Endothelial cell of umbilical vein (primary cell): ENCODE measurements around the gene TRAPPC3L. TPM values are rescaled to one million over a fixed set of nuclear protein-coding genes. Genes with fewer than 3 reads are reported as not detected.

Experiments used
- BruUV-seq: library from RNA; stranded (reverse); fragments of 400-500 nt; replicated peaks from 2 replicates; lab custom pipeline; 2021; lab: Mats Ljungman, UMichigan
- CTCF ChIA-PET: fragments of 300-600, 350-600 bp; sonication (Branson Sonifier 250); formaldehyde crosslinking; loops from one replicate; lab custom pipeline; 2021; ENCODE audit warnings: antibody characterized with exemption, inconsistent platforms; lab: Charles Lee
- POLR2A ChIA-PET: fragments of 300-600, 350-600 bp; sonication (Branson Sonifier 250); formaldehyde crosslinking; loops from one replicate; lab custom pipeline; 2021; ENCODE audit warnings: antibody characterized with exemption, inconsistent platforms; lab: Charles Lee
- DNase-seq: peaks from one replicate; pipeline ENCODE4 v3.0.0-alpha.2; 2011; ENCODE audit warnings: low read depth, low spot score
- FAIRE-seq: peaks from 2 replicates; lab custom pipeline; 2011; peaks lifted over from hg19 to GRCh38; lab: Jason Lieb, UNC
- H2AFZ ChIP-seq: 2 replicates; pipeline ENCODE4 v1.6.0; 2012; ENCODE audit warnings: low read depth, low read length, control low read depth, inconsistent platforms
- H3K27ac ChIP-seq: 2 replicates; pipeline ENCODE4 v1.5.1; 2011; ENCODE audit warnings: low read depth, mild to moderate bottlenecking, control low read depth, low read length, moderate library complexity; ENCODE audit not compliant: insufficient read depth
- H3K27me3 ChIP-seq, 2 experiments: 2 replicates each; pipeline versions ENCODE4 v1.6.0 to v1.6.1; 2011; ENCODE audit warnings: low read length in 2 of 2, mixed read lengths in 1 of 2; ENCODE audit not compliant: control insufficient read depth in 2 of 2, insufficient read depth in 2 of 2
- H3K36me3 ChIP-seq, 2 experiments: 2 replicates in 1 of 2; 3 replicates in 1 of 2; pipeline ENCODE4 v1.5.1; 2011; ENCODE audit warnings: low read length in 2 of 2, mild to moderate bottlenecking in 1 of 2, moderate library complexity in 1 of 2; ENCODE audit not compliant: control insufficient read depth in 2 of 2, insufficient read depth in 2 of 2; ENCODE audit errors: extremely low read depth in 1 of 2
- H3K4me1 ChIP-seq: 3 replicates; pipeline ENCODE4 v1.5.1; 2011; ENCODE audit warnings: mild to moderate bottlenecking, low read length; ENCODE audit not compliant: control insufficient read depth, insufficient read depth; ENCODE audit errors: extremely low read depth
- H3K4me2 ChIP-seq: 2 replicates; pipeline ENCODE4 v1.6.1; 2011; ENCODE audit warnings: low read length, control low read depth, mixed read lengths; ENCODE audit not compliant: insufficient read depth
- H3K4me3 ChIP-seq, 3 experiments: fragments of 200-600 bp in 1 of 3; sonication (generic), shearing (Covaris generic) in 1 of 3; replicated peaks in 1 of 3; 2 replicates each; pipeline ENCODE4 v1.5.1; 2011 to 2016; ENCODE audit warnings: control low read depth in 3 of 3, low read length in 3 of 3, mild to moderate bottlenecking in 2 of 3, inconsistent platforms in 1 of 3, low read depth in 1 of 3, moderate library complexity in 1 of 3; ENCODE audit not compliant: insufficient read depth in 1 of 3
- H3K79me2 ChIP-seq: 2 replicates; pipeline ENCODE4 v1.6.0; 2012; ENCODE audit warnings: low read length, inconsistent platforms; ENCODE audit not compliant: control insufficient read depth, insufficient read depth
- H3K9ac ChIP-seq: replicated peaks from 2 replicates; pipeline ENCODE3; 2011; ENCODE audit warnings: low read length, control low read depth; ENCODE audit not compliant: insufficient read depth; ENCODE audit errors: extremely low read depth
- H3K9me1 ChIP-seq: replicated peaks from 3 replicates; pipeline ENCODE4 v1.6.0; 2011; ENCODE audit warnings: mild to moderate bottlenecking, low read length; ENCODE audit not compliant: control insufficient read depth, insufficient read depth; ENCODE audit errors: extremely low read depth
- H3K9me3 ChIP-seq: replicated peaks from 2 replicates; pipeline ENCODE4 v1.5.1; 2012; ENCODE audit warnings: low read length, inconsistent platforms; ENCODE audit not compliant: control insufficient read depth, insufficient read depth
- H4K20me1 ChIP-seq: replicated peaks from 2 replicates; pipeline ENCODE3; 2011; ENCODE audit warnings: mild to moderate bottlenecking, low read length; ENCODE audit not compliant: control insufficient read depth, insufficient read depth; ENCODE audit errors: extremely low read depth
- EZH2 ChIP-seq: IDR thresholded peaks from 2 replicates; pipeline ENCODE4 v1.6.1; 2012; ENCODE audit warnings: borderline replicate concordance, low read depth, mild to moderate bottlenecking, moderate library complexity, low read length, inconsistent platforms; ENCODE audit not compliant: severe bottlenecking
- GATA2 ChIP-seq: IDR thresholded peaks from 2 replicates; pipeline ENCODE4 v1.7.0; 2011; ENCODE audit warnings: low read depth, mild to moderate bottlenecking, moderate library complexity, mixed read lengths, low read length; ENCODE audit not compliant: insufficient read length, insufficient read depth
- JUN ChIP-seq: IDR thresholded peaks from 2 replicates; pipeline ENCODE4 v1.6.1; 2011; ENCODE audit warnings: borderline replicate concordance, low read depth; ENCODE audit not compliant: insufficient read length, insufficient read depth
- MAX ChIP-seq: IDR thresholded peaks from 2 replicates; pipeline ENCODE4 v1.6.1; 2011; ENCODE audit not compliant: insufficient read depth, insufficient read length
- MYC ChIP-seq: IDR thresholded peaks from one replicate; pipeline ENCODE4 v1.6.1; 2011; ENCODE audit warnings: mild to moderate bottlenecking, low read depth, low read length
- POLR2AphosphoS5 ChIP-seq: IDR thresholded peaks from 2 replicates; pipeline ENCODE4 v1.6.1; 2012; ENCODE audit warnings: low read depth, mild to moderate bottlenecking, control low read depth, low read length, moderate library complexity; ENCODE audit not compliant: insufficient read depth
- dilution Hi-C: fragments of 300-500 bp; cut with MboI; formaldehyde crosslinking; loops from one replicate; pipeline ENCODE4 v1.15.0; 2019; ENCODE audit warnings: low sequenced_read_pairs; ENCODE audit not compliant: extremely low pct_ligation_motif_present
- intact Hi-C: fragments of 100-400 bp; cut with micrococcal nuclease; formaldehyde crosslinking; loops from one replicate; pipeline ENCODE4 v1.10.0; 2022
- polyA plus RNA-seq, 4 experiments: library from polyadenylated mRNA; depleted of rRNA in 3 of 4; stranded (reverse) in 3 of 4; unstranded in 1 of 4; fragments of >200 nt; gene quantifications; 2 replicates each; pipeline versions ENCODE4 v1.2.1 to v1.2.3, GENCODE V29; 2011 to 2012; ENCODE audit warnings: missing spikeins in 1 of 4
- total RNA-seq: library from RNA; stranded (reverse); gene quantifications from 2 replicates; pipeline ENCODE4 v1.2.3, GENCODE V29; 2021

TRAPPC3L gene
- total and polyA plus RNA-seq, 2 donors (not counting 3 experiments of a cell fraction or from before 2014, with no cell fraction given) = 0.38 TPM; not detected in 1

GRCh38 chr6:116564921-116565872, 19.7 kb upstream of the TRAPPC3L start:
- H3K36me3 ChIP-seq = no peaks in the 10 kb centered on the region
- dilution Hi-C loops = no loop called here
- no peak for FAIRE-seq
- TF ChIP-seq GATA2 = no peak
- TF ChIP-seq JUN = no peak
- no peak for TF ChIP-seq EZH2
- TF ChIP-seq POLR2AphosphoS5 = no peak
- TF ChIP-seq MYC = no peak
- no peak for TF ChIP-seq MAX
- no TSS peak for BruUV-seq
- no peaks in the 10 kb centered on the region for H3K9me3 ChIP-seq
- H3K4me1 ChIP-seq = peaks cover 20% of the 10 kb centered on the region
- H3K27me3 ChIP-seq = no peaks in the 10 kb centered on the region
- H3K4me3 ChIP-seq = peak overlapping the region in 2 of 3 experiments; percentile 4 to 21
- H3K9ac ChIP-seq = no peak overlapping the region
- H2AFZ ChIP-seq = peak overlapping the region; percentile 83
- no peak overlapping the region for H3K27ac ChIP-seq
- POLR2A ChIA-PET = interaction anchor here (0.6 kb wide), 1 partner anchor 150 kb away, joined by 5 read pairs; no protein-coding TSS in a partner anchor
- peaks cover 3% of the 10 kb centered on the region for H3K79me2 ChIP-seq
- peak overlapping the region; percentile 52 for H3K4me2 ChIP-seq
- intact Hi-C loops = loop anchor here (5.0 kb wide), 1 partner anchor 282 kb away; no protein-coding TSS in a partner anchor
- no peaks in the 10 kb centered on the region for H4K20me1 ChIP-seq
- no peaks in the 10 kb centered on the region for H3K9me1 ChIP-seq
- CTCF ChIA-PET = interaction anchor here (0.7 to 4.3 kb wide), 7 partner anchors 11 to 347 kb away, joined by 3 to 34 read pairs (median 12); partner anchors contain the start of genes CALHM4 and CALHM5
- peak; percentile 17 for DNase-seq
